Mesenchymal stem cell (in vitro differentiated cells and primary cell): ENCODE data around the gene MRPL18.

Source experiments
- DNase-seq: peaks from one replicate; pipeline ENCODE4 v3.0.0-alpha.2; 2013
- H2AFZ ChIP-seq: one replicate; pipeline ENCODE4 v1.6.1; 2013; ENCODE audit warnings: low read depth, mild to moderate bottlenecking, control low read depth, inconsistent platforms, low read length, moderate library complexity
- H2AK5ac ChIP-seq: 2 replicates; pipeline ENCODE4 v1.6.1; 2013; ENCODE audit warnings: low read length, moderate library complexity, mild to moderate bottlenecking, inconsistent platforms; ENCODE audit not compliant: severe bottlenecking
- H2BK120ac ChIP-seq: one replicate; pipeline ENCODE4 v1.6.1; 2013; ENCODE audit warnings: low read depth, mild to moderate bottlenecking, inconsistent platforms, low read length, moderate library complexity
- H2BK12ac ChIP-seq, 2 experiments: one replicate each; pipeline ENCODE4 v1.6.1; 2013; ENCODE audit warnings: inconsistent platforms in 2 of 2, low read length in 2 of 2, mild to moderate bottlenecking in 2 of 2, moderate library complexity in 2 of 2, control low read depth in 1 of 2
- H2BK15ac ChIP-seq: one replicate; pipeline ENCODE4 v1.6.1; 2013; ENCODE audit warnings: mild to moderate bottlenecking, low read depth, inconsistent platforms; ENCODE audit not compliant: poor library complexity, severe bottlenecking
- H2BK5ac ChIP-seq: 2 replicates; pipeline ENCODE4 v1.6.1; 2013; ENCODE audit warnings: low read depth, mild to moderate bottlenecking, low read length, control low read depth, inconsistent platforms; ENCODE audit not compliant: poor library complexity, severe bottlenecking
- H3K14ac ChIP-seq, 2 experiments: one replicate each; pipeline ENCODE4 v1.6.1; 2013; ENCODE audit warnings: inconsistent platforms in 2 of 2, low read length in 2 of 2, control low read depth in 1 of 2, mild to moderate bottlenecking in 1 of 2, moderate library complexity in 1 of 2
- H3K18ac ChIP-seq, 2 experiments: one replicate each; pipeline ENCODE4 v1.6.1; 2013; ENCODE audit warnings: inconsistent platforms in 2 of 2, low read length in 2 of 2, control low read depth in 1 of 2, low read depth in 1 of 2, mild to moderate bottlenecking in 1 of 2
- H3K23ac ChIP-seq, 2 experiments: one replicate each; pipeline ENCODE4 v1.6.1; 2013; ENCODE audit warnings: inconsistent platforms in 2 of 2, low read length in 2 of 2, mild to moderate bottlenecking in 2 of 2, moderate library complexity in 2 of 2, control low read depth in 1 of 2
- H3K27ac ChIP-seq: 2 replicates; pipeline ENCODE4 v1.5.1; 2013; ENCODE audit warnings: mild to moderate bottlenecking, moderate library complexity, low read length, control low read depth, inconsistent platforms; ENCODE audit not compliant: poor library complexity, severe bottlenecking
- H3K27me3 ChIP-seq, 2 experiments: 2 replicates each; pipeline versions ENCODE4 v1.6.1 to v1.7.0; 2013; ENCODE audit warnings: low read length in 2 of 2, mild to moderate bottlenecking in 2 of 2, moderate library complexity in 2 of 2, control low read depth in 1 of 2, inconsistent platforms in 1 of 2; ENCODE audit not compliant: control insufficient read depth in 1 of 2, insufficient read depth in 1 of 2
- H3K36me3 ChIP-seq, 2 experiments: 2 replicates each; pipeline versions ENCODE4 v1.6.1 to v1.7.0; 2013; ENCODE audit warnings: low read length in 2 of 2, control low read depth in 1 of 2, inconsistent platforms in 1 of 2, low read depth in 1 of 2, mild to moderate bottlenecking in 1 of 2; ENCODE audit not compliant: insufficient read depth in 2 of 2, control insufficient read depth in 1 of 2
- H3K4ac ChIP-seq, 2 experiments: one replicate each; pipeline ENCODE4 v1.6.1; 2013; ENCODE audit warnings: inconsistent platforms in 2 of 2, low read length in 2 of 2, mild to moderate bottlenecking in 2 of 2, moderate library complexity in 2 of 2, control low read depth in 1 of 2, low read depth in 1 of 2
- H3K4me1 ChIP-seq: 2 replicates; pipeline ENCODE4 v1.6.1; 2013; ENCODE audit warnings: low read depth, low read length, control low read depth; ENCODE audit not compliant: control insufficient read depth, insufficient read depth
- H3K4me2 ChIP-seq: 2 replicates; pipeline ENCODE4 v1.6.1; 2013; ENCODE audit warnings: low read length, mild to moderate bottlenecking, inconsistent platforms; ENCODE audit not compliant: poor library complexity, severe bottlenecking
- H3K4me3 ChIP-seq, 2 experiments: 2 replicates each; pipeline versions ENCODE4 v1.5.1 to v1.7.0; 2013; ENCODE audit warnings: low read length in 2 of 2, mild to moderate bottlenecking in 2 of 2, control low read depth in 1 of 2, low read depth in 1 of 2; ENCODE audit not compliant: insufficient read depth in 1 of 2
- H3K79me1 ChIP-seq: replicated peaks from 2 replicates; pipeline ENCODE4 v1.6.1; 2013; ENCODE audit warnings: mild to moderate bottlenecking, control low read depth, low read length, inconsistent platforms; ENCODE audit not compliant: poor library complexity, severe bottlenecking
- H3K9ac ChIP-seq: 2 replicates; pipeline ENCODE4 v1.7.0; 2013; ENCODE audit warnings: mild to moderate bottlenecking, low read length, moderate library complexity
- H3K9me3 ChIP-seq: 2 replicates; pipeline ENCODE4 v1.7.0; 2013; ENCODE audit warnings: mild to moderate bottlenecking, low read length; ENCODE audit not compliant: control insufficient read depth
- H4K8ac ChIP-seq: one replicate; pipeline ENCODE4 v1.6.1; 2013; ENCODE audit warnings: inconsistent platforms, mild to moderate bottlenecking, low read length, moderate library complexity
- H4K91ac ChIP-seq: one replicate; pipeline ENCODE4 v1.6.1; 2013; ENCODE audit warnings: mild to moderate bottlenecking, low read length, inconsistent platforms
- WGBS: methylation state at CpG from one replicate; pipeline ENCODE4 v1.1.7; 2013; ENCODE audit warnings: mixed read lengths; 5-methylcytosine and 5-hydroxymethylcytosine counted together

MRPL18 gene

GRCh38 chr6:159777240-159777904 is 12.9 kb upstream of the MRPL18 start:
- Histone ChIP-seq H3K4me2 (no peak overlapping the region), H3K27ac (no peak overlapping the region), H3K4me1 (no peaks in the 10 kb centered on the region), H2BK15ac (no peak overlapping the region), H2BK120ac (no peak overlapping the region), H3K4ac (no peak overlapping the region), H3K14ac (no peak overlapping the region), H3K9me3 (no peaks in the 10 kb centered on the region), H3K79me1 (no peaks in the 10 kb centered on the region), H2BK5ac (no peak overlapping the region), H3K18ac (no peak overlapping the region), H3K23ac (no peak overlapping the region), H2BK12ac (no peak overlapping the region), H4K91ac (no peak overlapping the region), H3K36me3 (peaks cover 26 to 99% of the 10 kb centered on the region in 2 experiments), H3K27me3 (no peaks in the 10 kb centered on the region), H2AK5ac (no peak overlapping the region), H3K9ac (no peak overlapping the region), H2AFZ (no peak overlapping the region), H3K4me3 (no peak overlapping the region), H4K8ac (no peak overlapping the region)
- 97% methylated on average over 7 of the region's 7 CpGs for WGBS
- no peak for DNase-seq

GRCh38 chr6:159778131-159778530 is 12.1 kb upstream of the MRPL18 start:
- Histone ChIP-seq H3K36me3 (peaks cover 20 to 99% of the 10 kb centered on the region in 2 experiments), H2BK5ac (no peak overlapping the region), H3K9ac (no peak overlapping the region), H3K4me3 (no peak overlapping the region), H2AFZ (no peak overlapping the region), H3K4me1 (no peaks in the 10 kb centered on the region), H3K4me2 (no peak overlapping the region), H3K27ac (no peak overlapping the region), H3K18ac (no peak overlapping the region), H2BK15ac (no peak overlapping the region), H3K9me3 (no peaks in the 10 kb centered on the region), H3K79me1 (peaks cover 3% of the 10 kb centered on the region), H2BK120ac (no peak overlapping the region), H3K4ac (no peak overlapping the region), H4K91ac (no peak overlapping the region), H2BK12ac (no peak overlapping the region), H4K8ac (no peak overlapping the region), H3K27me3 (no peaks in the 10 kb centered on the region), H3K14ac (no peak overlapping the region), H2AK5ac (no peak overlapping the region), H3K23ac (no peak overlapping the region)
- no peak for DNase-seq
- 100% methylated on average over 1 of the region's 1 CpG for whole genome bisulfite sequencing

- no peak overlapping the region for H2AFZ ChIP-seq
- H2BK120ac ChIP-seq: no peak overlapping the region
- H3K27ac ChIP-seq: no peak overlapping the region
- no peak overlapping the region for H2BK12ac ChIP-seq
- H2BK5ac ChIP-seq: no peak overlapping the region
- no peak overlapping the region for H3K14ac ChIP-seq
- H2AK5ac ChIP-seq: no peak overlapping the region
- no peaks in the 10 kb centered on the region for H3K9me3 ChIP-seq
- no peaks in the 10 kb centered on the region for H3K27me3 ChIP-seq
- H4K91ac ChIP-seq: no peak overlapping the region
- H3K4ac ChIP-seq: no peak overlapping the region
- DNase-seq: no peak
- H3K79me1 ChIP-seq: peaks cover 3% of the 10 kb centered on the region
- WGBS: 95% methylated on average over 2 of the region's 3 CpGs
- H3K23ac ChIP-seq: no peak overlapping the region
- no peak overlapping the region for H2BK15ac ChIP-seq
- H4K8ac ChIP-seq: no peak overlapping the region
- H3K4me2 ChIP-seq: no peak overlapping the region
- H3K18ac ChIP-seq: no peak overlapping the region
- peaks cover 24 to 99% of the 10 kb centered on the region in 2 experiments for H3K36me3 ChIP-seq
- H3K4me3 ChIP-seq: no peak overlapping the region
- no peaks in the 10 kb centered on the region for H3K4me1 ChIP-seq
- no peak overlapping the region for H3K9ac ChIP-seq
These were observed 11.6 kb upstream of the MRPL18 start for GRCh38 chr6:159778542-159779103.

- Histone ChIP-seq H4K91ac (no peak overlapping the region), H3K4me1 (peaks cover 12% of the 10 kb centered on the region), H3K23ac (peak overlapping the region in 1 of 2 experiments; percentile 60), H3K79me1 (peaks cover 5% of the 10 kb centered on the region), H3K4me2 (peak overlapping the region; percentile 97), H3K4ac (no peak overlapping the region), H3K4me3 (peak overlapping the region; percentile 99), H3K14ac (no peak overlapping the region), H3K9ac (peak overlapping the region; percentile 96), H3K36me3 (peaks cover 9 to 61% of the 10 kb centered on the region in 2 experiments), H2AK5ac (no peak overlapping the region), H2BK12ac (no peak overlapping the region), H3K27me3 (no peaks in the 10 kb centered on the region), H4K8ac (no peak overlapping the region), H3K9me3 (no peaks in the 10 kb centered on the region), H2BK120ac (no peak overlapping the region), H3K27ac (peak overlapping the region; percentile 38), H3K18ac (no peak overlapping the region), H2AFZ (no peak overlapping the region), H2BK15ac (no peak overlapping the region), H2BK5ac (no peak overlapping the region)
- no peak for DNase-seq
- 62% methylated on average over 11 of the region's 15 CpGs for WGBS
These were observed 2.0 kb upstream of the MRPL18 start for GRCh38 chr6:159788276-159788675.
